HG03520 (cell line): ENCODE data around the gene ACTA1.
"Not testable (repeated sequence)": the region's sequence is repeated elsewhere in the genome, so short reads cannot be mapped to it uniquely, and the experiment has no call there.

Experiments
- ATAC-seq: cut with Tn5 transposase; IDR thresholded peaks from one replicate; pipeline ENCODE4 v1.9.1; 2021; ENCODE audit warnings: mild to moderate bottlenecking, moderate library complexity; ENCODE audit not compliant: unreplicated experiment

Gene ACTA1

DNA sequence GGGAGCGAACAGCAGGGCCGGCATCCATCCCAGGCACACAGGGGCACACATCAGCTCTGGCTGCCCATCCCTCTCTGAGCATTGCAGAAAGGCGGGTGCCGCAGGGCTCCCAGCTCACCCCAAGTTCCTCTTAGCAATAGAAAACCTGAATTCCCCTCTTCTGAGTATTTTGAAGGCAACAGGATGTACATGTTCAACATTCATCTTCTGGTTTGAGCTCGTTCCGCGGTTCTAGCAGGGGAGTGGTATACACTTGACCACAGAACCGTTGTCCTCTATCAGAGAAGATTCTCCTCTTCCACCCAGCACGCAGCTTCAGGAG, 23.6 kb downstream of the ACTA1 start:
- ATAC-seq: no peak

GRCh38 chr1:229409616-229410369, 24.1 kb downstream of the ACTA1 start:
- ATAC-seq: no peak

- no peak for ATAC-seq
Observed at GRCh38 chr1:229408458-229409037, 25.3 kb downstream of the ACTA1 start.

GRCh38 chr1:229407206-229408026, 26.5 kb downstream of the ACTA1 start:
- no peak for ATAC-seq

GRCh38 chr1:229406798-229407197, 27.1 kb downstream of the ACTA1 start:
- no peak for ATAC-seq

DNA sequence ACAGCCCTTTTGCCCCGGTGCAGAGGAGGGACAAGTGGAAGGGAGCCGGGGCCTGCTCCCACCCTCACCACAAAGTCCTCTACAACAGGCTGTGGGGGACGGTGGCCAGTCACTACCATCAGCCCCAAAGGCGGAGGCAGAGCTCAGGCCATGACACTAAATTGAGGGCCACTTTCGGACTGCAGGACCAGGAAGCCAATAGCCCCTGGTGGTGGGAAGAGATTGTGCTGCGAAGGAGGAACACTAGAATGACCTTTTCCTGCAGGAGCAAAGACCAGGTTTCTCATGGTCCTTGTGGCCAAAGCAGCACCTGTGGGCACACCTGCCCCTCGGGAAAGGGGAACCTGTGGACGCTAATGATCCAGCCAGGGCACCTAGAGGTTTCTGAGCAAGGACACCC, 30.3 kb downstream of the ACTA1 start:
- ATAC-seq: no peak

- no peak for ATAC-seq
Observed at GRCh38 chr1:229402993-229403392, 30.9 kb downstream of the ACTA1 start.

DNA sequence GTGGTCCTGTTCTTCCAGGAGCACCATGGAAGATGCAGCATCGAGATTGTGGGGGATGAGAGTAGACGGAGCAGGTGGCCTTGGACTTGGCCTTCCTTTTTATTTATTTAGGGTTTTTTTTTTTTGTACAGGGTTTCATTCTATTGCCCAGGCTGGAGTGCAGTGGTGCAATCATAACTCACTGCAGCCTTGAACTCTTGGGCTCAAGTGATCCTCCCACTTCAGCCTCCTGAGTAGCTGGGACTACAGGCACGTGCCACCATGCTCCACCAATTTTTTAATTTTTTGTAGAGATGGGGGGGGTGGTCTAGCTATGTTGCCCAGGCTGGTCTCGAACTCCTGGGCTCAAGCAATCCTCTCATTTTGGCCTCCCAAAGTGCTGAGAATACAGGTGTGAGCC, 31.6 kb downstream of the ACTA1 start:
- not testable (repeated sequence) for ATAC-seq

DNA sequence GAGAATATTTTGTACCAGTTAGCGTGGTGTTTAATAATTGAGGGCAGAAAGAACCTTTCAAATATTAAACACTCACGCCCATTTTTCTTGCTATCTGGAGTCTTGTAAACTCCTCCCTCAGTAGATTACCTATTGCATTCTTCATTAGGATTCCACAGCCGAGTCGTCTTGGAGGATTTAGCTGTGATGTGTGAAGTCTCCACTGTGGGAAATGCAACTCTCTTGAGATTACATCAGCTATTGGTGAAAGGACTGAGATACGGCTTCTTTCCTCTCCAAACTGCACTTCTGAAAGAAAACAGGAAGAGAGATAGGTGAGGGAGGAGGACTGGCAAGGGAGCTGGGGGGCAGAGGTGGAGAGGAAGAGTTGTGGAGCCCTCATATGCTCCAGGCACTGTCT, 36.1 kb downstream of the ACTA1 start:
- ATAC-seq: no peak

DNA sequence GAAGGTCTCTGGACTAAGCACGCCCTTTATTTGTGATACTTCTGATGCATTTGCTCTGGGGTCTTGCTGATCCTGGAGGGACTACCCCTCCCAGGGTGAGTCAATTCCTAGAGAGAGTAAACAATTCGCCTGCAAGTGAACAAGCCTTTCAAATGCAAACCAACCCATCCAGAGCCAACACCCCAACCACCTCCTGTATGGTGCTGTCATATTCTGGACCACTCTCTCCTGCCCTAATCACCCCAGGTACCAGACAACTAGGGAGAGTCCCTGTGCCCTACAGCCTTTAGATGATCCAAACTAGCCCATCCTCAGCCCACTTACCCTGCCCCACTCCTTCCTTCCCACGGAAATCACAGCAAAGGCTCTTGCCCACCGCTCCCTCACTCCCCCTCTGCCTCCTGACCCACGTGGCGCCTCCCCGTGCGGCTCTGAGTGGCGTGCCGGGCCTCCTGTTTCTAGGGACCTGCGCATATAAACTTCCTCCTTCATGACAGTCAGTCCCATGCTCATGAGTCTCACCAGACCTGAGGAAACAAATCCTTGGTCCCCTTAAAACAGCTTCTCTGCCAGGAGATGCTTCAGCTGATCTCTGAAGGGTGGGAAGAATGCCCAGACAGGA, 37.2 kb downstream of the ACTA1 start:
- ATAC-seq: no peak

DNA sequence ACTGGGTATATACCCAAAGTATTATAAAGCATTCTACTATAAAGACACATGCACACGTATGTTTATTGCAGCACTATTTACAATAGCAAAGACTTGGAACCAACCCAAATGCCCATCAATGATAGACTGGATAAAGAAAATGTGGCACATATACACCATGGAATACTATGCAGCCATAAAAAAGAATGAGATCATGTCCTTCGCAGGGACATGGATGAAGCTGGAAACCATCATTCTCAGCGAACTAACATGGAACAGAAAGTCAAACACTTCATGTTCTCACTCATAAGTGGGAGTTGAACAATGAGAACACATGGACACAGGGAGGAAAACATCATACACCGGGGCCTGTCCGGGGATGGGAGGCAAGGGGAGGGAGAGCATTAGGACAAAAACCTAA, 39.4 kb downstream of the ACTA1 start:
- ATAC-seq: not testable (repeated sequence)

GRCh38 chr1:229392936-229393335, 41.0 kb downstream of the ACTA1 start:
- no peak for ATAC-seq

GRCh38 chr1:229390130-229390529, 43.8 kb downstream of the ACTA1 start:
- ATAC-seq: no peak

DNA sequence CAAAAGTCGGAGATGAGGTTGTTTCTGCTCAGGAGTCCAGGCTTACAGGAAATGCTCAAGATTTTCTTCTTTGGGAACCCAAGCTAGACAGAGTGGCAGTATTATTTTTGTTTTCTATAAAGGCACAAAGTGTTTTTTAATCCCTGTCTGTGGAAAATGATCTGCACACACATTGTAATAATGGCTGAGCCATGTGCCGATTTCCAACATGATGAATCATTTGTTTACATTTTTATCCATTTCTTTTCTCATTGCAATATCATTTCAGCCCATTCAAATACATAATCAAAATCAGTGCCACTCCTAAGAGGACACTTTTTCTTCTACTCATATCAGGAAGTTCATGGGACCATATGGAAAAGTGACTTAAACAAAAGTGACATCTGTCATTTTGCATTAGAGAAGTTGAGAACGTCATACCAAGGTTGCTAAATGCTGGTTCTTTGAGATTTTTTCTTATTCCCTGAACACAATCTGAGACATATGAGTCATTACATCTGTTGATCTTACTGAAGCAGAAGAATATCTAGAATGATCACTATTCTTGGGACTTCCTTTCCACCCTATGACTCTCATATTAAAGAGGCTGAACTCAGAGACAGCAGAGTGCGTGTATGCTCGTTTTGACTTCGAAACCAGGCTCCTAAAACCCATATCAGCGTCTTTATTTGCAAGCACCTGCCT, 44.9 kb downstream of the ACTA1 start:
- ATAC-seq: no peak

DNA sequence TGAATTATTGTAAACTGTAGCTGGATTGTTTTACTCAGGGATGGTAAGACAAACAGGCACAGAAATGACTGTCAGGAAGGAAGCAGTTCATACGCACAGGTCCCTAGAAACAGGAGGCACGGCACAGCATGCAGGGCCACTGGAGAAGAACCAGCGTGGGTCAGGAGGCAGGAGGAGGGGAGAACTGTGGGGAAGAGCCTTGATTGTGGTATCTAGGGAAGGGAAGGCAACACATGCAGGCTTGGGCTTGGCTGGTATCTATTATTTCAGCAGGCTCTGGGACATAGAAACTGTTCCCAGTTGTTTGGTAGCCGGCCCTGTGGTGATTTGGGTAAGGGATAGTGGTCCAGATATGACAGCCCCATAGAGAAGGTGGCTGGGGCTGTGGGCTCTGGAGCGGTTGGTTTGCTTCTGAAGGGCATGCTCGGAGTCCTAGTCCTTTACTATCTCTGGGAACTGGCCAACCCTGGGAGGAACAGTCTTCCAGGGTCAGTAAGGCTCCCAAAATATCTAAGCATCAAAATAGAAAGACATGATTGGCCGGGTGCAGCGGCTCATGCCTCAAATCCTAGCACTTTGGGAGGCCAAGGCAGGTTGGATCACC, 47.9 kb downstream of the ACTA1 start:
- ATAC-seq: no peak

DNA sequence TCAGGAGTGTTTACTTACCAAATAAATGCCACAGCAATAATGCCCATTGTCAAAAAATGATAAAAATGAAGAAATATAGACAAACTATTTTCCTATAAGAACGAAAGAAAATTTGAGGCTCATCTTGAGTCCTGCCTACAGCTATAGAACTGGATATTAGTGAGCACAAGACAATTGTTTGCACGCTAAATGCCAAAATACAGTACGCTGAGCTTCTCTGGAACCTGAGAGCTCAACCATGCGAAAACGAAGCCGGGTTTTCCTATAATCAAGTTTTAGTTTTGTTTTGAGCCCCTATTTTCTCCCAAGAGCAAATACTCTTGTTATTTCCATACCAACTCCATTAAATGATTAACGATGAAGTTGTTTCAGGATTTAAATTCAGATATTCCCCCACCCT, 49.1 kb downstream of the ACTA1 start:
- ATAC-seq: no peak

GRCh38 chr1:229383961-229384360, 49.9 kb downstream of the ACTA1 start:
- no peak for ATAC-seq

DNA sequence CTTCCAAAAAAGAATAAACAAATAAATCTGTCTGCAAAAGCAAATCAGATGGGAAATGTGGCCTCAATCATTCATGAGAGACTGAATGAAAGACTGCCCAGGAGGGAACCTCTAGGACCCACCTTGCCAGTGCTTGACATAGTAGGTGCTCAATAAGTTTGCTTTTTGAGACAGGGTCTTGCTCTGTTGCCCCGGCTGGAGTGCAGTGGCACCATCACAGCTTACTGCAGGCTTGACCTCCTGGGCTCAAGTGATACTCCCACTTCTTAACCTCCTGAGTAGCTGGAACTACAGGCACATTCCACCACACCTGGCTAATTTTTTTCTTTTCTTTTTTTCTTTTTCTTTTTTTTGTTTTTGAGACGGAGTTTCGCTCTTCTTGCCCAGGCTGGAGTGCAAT, 50.7 kb downstream of the ACTA1 start:
- no peak for ATAC-seq
